Stimulated activated CD8-positive, alpha-beta memory T cell treated with anti-CD3 and anti-CD28 coated beads, Interleukin-15, amount 100 ng/mL, for 1 hour (primary cell): Measurements from ENCODE around the gene NONO.
"Not testable (repeated sequence)": the region's sequence is repeated elsewhere in the genome, so short reads cannot be mapped to it uniquely, and the experiment has no call there.

ENCODE experiments used
- DNase-seq: peaks from one replicate; pipeline ENCODE4 v3.0.0-alpha.2; 2020; ENCODE audit warnings: low read depth

NONO gene, protein sequence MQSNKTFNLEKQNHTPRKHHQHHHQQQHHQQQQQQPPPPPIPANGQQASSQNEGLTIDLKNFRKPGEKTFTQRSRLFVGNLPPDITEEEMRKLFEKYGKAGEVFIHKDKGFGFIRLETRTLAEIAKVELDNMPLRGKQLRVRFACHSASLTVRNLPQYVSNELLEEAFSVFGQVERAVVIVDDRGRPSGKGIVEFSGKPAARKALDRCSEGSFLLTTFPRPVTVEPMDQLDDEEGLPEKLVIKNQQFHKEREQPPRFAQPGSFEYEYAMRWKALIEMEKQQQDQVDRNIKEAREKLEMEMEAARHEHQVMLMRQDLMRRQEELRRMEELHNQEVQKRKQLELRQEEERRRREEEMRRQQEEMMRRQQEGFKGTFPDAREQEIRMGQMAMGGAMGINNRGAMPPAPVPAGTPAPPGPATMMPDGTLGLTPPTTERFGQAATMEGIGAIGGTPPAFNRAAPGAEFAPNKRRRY

DNA sequence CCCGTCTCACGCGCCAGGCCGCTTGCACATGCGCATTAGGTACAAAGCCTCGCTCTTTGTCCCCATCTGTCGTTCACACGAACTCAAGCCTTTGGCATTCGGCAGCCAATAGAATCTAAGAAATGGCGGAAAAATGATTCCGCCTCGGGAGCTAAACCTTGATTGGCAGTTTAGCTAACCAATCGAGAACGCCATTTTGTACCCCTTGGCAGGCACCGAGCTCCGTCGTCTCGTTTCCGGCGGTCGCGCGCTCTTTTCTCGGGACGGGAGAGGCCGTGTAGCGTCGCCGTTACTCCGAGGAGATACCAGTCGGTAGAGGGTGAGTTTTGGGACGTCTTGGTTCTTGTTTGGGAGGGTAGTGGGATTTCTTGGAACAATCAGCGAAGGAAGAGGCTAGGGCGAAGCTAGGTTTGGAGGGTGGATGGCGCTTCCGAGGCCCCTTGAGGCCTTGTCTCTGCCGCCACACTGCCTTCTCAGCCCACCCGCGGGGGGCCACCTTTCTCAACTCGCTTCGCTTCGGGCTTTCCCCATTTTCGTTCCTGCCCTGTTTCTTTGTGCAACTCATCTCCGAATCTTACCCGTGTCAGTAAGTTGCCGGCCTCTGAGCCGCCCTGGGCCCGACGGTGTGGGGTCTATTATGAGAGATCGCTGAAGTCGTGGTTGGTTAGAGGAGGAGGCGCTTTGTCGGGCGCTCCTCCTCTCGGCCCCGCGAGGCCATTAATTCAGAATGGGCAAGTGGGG, at the start of gene NONO:
Gene NONO (plus strand): TSS at position 233 of the 741 bp plus-strand sequence. CDS start 7,003 bp downstream, outside the sequence.
- peak; percentile 54 for DNase-seq

DNA sequence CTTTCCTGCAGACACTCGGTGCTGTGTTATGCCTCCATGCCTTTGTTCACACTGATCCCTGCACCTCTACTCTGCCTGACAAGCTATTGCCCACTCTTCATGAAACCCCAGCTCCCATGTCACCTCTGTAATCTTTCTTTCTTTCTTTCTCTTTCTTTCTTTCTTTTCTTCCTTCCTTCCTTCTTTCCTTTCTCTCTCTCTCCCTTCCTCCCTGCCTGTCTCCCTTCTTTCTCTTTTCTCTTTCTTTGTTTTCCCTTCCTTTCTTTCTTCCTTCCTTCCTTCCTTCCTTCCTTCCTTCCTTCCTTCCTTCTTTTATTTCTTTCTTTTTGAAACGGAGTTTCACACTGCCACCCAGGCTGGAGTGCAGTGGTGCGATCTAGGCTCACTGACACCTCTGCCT, 48.0 kb upstream of the NONO start:
- no peak for DNase-seq

DNA sequence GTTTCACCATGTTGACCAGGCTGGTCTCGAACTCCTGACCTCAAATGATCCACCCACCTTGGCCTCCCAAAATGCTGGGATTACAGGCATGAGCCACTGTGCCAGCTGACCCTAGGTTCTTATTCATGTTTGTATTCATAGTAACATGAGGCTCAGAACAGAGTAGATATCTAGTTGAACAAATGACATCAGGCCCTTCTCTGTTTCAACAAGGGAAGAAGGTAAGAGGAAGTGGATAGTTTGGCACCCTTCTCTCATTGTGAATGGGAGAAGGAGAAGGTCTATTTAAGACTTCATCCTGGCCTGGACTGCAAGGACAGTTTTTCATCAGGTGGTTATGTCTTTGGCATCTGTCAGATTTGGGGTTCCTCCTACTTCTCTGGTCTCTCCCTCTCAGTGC, 46.6 kb upstream of the NONO start:
- no peak for DNase-seq

DNA sequence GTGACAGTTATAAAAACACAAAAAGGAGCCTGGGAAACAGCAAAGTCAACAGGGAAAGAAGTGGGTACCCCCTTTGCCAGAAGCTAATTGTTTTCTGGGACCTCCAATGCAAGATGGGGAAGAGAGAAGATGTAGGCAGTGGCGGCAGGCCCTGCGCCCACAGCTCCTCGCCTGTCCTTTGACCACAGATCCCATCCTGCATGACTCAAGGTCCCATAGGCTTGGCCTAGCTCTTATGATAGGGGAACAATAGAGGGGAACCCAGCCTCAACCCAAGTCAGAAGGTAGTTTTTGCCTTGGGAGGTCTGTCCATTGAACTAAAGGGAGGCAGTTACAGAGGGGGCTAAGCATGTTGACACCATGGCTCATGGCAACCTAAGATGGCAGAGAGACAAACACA, 43.7 kb upstream of the NONO start:
- DNase-seq: no peak

DNA sequence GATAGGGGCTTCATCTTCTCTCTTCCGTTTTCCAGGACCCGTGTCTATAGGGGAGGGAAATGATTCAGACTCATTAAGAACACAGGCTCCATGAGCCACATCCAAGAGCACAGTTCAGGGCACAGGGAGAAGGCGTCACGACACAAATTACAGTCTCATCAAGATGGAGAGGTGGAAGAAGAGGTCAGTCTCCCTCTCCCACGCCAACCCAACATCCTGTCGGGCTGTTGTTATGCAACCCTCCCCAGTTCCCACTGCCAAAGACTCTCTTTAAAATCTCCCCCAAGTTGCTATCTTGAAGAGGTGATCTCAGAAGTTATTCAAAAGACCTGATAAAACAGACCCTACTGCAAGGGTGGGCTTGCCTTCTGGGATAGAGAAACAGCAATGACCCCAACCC, 42.1 kb upstream of the NONO start:
- DNase-seq: no peak

DNA sequence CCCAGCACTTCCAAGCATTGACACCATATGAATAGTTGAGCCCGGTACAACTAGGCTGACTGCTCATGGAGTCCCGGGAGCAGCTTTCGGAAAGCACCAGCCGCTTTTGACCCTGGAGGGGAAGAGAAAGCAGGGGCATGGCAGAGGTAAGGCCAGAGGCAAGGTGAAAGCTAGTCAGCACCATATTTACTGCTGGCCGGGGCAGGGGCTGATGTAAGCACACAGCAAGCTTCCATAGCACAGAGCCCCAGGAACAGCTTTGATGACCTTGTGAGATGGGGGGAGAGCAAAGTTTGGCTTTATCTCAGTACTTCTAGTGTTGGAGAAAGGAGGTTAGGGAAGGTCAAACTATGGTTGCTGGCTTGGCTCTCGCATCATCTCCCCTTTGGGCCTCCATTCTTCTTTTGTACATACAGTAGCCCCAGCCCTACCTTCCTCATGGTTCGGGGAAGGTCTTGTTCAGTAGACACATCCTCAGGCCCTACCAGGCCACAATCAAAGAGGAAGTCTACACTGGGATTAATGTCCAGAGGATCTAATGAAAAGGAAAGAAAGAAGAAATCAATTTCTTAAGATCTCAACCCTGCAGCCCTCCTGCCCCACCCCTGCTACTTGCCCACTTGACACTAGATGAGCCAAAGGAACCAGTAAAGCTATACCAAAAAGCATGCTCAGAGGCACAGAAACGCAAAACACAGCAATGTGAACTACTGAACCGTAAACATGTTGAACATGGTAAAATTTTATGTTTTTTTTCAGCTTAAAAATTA, 38.9 kb upstream of the NONO start:
- DNase-seq: no peak

DNA sequence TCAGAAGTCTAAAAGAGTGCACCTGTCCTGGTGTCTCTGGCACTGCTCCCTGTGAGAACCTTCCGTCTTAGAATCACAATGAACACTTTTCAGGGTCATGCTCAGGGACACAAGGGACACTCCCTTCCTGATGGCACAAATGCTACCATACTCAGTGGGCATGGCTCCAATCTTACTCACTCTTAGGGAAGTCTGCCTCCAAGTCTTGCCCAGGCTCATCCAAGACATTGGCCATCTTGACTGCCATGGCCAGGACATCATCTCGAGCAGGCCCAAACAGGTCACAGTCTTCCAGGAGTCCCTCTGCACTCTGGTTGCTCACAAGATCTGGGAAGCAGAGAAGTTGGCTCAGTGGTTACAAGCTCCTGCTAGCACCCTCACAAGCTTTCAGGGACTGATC, 38.3 kb upstream of the NONO start:
- DNase-seq: no peak

DNA sequence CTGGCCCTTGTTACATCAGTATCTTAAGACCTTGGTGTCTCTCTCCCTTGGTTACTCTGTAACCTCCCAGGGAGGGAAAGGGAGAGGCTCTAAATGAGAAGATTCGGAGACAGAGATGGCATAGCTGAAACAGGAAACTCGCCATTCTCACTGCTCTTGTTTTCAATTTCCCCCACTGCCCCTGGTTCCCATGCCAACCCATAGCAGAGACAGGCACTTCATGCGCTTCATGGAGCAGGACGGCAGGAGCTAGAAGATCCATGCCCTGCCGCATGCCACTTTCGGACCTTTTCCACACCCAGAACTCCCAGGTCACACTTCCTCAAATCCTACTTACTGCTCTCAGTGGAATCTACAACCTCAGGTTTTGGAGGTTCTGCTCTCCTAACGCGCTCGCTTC, 32.6 kb upstream of the NONO start:
- no peak for DNase-seq

DNA sequence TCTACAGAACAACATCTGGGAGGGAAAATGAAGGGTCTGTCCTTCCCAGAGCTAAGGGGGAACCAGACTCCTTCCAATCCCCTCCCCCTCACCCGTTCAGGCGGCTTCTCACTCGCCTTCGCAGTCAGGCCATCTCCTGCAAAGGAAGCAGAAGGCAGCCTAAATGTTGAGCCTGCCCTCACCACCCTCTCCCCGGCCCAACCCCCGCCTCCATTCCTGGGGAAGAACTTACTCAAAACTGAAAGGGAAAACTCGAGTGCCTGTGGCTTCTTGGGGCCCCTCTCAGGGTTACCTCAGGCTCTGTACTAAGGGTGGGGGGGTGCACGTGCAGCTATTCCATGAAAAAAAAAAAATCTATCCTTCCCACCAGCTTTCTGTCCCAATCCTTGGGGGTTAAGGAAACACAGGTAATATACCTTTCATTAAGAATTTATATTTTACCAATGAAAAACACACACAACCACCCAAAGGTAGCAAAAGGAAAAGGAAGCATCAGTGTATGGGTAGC, 31.9 kb upstream of the NONO start:
- DNase-seq: no peak

DNA sequence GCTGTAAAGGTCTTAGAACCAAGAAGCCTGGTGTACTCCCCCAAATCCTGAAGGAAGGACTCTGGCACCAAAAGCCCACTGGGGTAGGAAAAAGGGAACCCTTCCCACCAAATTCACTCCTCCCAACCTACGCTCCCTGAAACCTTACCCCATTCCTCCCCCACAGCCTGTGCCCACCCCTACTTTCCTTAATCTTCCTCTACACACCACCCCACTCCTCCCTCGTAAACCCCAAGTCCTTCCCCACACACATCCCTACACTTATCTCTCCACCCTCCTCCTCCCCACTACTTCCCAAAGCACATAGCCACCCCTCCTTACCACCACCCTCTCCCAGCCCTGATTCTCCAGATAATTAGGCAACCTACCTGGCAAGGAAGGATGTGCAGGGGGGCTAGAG, 31.2 kb upstream of the NONO start:
- no peak for DNase-seq

DNA sequence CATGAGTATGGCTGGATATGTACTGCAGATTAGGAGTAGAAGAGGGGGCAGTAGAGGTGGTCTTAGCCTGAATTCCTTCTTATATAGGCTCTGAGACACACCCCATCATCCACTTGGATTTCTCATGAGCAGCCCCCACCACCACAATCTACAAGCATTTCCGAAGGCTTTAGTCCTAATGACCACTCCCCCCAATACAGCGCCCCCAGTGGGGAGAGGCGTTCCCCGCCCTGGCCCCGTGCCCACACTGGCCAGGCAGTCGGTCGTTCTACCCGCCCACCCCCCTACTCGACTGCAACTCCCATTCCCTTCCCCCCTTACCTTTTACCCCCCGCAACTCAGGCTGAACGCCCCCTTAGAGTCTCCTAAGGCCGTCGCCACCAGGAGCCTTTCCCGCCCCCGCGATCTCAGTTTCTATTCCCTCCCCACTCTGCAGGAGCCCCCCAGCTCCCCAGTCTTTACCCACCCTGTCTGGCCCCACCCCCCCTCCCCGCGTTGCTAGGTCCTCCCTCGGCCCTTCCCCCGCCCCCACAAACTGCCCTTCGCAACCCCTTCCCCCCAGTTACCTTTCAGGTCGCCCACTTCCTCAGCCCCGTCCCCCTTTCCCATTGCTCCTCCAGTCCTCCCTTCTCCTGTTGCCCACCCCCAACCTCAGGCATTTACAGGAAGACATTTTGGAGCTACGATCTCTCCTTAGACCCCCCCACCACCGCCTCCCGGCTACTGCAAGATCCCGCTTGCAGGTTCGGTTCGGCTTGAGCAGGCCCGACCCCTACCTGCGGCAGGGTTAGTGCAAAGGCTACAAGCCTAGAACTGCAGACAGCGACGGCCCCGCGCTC, 30.0 kb upstream of the NONO start:
- no peak for DNase-seq

DNA sequence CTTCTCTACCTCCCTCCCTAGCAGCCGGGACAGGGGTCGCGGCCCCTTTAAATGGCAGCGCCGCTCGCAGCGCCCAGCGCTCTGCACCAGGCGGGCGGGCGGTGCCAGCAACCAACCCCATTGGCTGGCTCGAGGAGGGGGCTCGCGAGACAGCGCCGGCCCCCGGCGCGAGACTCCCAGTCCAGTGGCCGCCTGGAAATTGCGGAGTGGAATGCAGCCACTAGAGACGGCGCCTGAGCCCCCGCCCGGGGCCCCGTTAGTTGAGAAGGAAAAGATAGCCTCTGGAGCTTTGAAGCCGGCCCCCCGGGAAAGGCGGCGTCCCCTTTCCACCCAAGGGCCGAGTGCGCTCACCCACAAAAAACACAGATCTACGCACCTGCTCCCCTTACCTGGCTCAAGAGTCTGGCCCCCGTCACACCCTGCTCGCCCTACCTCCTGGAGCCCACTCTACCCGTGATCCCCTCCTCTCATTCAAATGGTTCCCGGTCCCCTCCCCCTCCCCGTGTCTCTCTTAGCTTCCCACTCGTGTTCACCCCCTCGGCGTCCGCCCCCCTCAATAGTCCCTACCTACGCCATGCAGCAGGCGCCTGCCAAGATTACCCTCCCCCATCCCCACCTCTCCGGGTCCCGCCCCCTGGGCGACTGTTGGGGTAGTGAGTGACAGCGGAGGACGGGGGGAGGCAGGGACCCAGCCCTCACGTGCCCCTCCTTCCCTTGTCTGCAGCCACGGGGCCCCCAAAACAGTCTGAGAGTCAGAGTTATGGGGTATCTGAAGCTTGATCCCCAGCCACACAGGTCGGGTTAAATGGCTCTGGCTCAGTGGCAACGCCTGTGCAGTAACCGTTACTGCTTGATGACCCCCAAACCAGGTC, 29.1 kb upstream of the NONO start, which contains the start of gene ZMYM3:
Gene ZMYM3 (minus strand): TSS at position 49 of the 872 bp plus-strand sequence. CDS start 885 bp downstream, outside the sequence.
- DNase-seq: peak; percentile 48

DNA sequence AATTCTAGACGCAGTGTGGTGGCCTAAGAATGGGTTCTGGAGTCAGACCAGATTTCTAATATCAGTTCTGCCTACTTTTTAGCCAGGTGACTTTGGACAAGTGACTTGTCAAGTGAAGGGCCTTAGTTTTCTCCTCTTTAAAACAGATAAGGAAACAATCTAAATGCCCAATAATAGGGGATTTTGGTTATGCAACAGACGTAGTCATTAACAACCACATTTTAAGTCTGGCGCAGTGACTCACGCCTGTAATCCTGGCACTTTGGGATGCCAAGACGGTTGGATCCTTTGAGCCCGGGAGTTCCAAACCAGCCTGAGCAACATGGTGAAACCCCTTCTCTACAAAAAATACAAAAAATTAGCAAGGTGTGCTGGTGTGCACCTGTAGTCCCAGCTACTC, 27.4 kb upstream of the NONO start:
- no peak for DNase-seq

DNA sequence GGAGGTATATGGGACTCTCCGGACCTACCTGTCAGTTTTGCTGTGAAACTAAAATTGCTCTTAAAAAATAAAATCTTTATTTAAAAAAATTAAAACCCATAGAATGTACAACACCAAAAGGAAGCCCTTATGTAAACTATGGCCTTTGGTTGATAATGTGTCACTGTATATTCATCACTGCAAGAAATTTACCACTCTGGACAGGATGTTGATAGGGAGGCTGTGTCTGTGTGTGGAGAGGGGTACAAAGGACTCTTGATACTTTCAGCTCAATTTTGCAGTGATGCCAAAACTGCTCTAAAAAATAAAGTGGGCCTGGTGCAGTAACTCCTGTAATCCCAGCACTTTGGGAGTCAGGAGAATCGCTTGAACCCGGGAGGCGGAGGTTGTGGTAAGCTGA, 26.6 kb upstream of the NONO start:
- DNase-seq: no peak

DNA sequence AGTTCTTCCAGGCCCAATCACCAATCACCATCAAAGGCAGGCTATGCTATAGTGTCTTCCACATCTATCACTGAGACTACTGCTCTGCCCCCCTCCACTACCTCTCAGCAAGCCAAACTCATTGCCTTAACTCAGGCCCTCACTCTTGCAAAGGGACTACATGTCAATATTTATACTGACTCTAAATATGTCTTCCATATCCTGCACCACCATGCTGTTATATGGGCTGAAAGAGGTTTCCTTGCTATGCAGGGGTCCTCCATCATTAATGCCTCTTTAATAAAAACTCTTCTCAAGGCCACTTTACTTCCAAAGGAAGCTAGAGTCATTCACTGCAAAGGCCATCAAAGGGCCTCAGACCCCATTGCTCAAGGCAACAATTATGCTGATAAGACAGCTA, 14.8 kb upstream of the NONO start:
- not testable (repeated sequence) for DNase-seq

DNA sequence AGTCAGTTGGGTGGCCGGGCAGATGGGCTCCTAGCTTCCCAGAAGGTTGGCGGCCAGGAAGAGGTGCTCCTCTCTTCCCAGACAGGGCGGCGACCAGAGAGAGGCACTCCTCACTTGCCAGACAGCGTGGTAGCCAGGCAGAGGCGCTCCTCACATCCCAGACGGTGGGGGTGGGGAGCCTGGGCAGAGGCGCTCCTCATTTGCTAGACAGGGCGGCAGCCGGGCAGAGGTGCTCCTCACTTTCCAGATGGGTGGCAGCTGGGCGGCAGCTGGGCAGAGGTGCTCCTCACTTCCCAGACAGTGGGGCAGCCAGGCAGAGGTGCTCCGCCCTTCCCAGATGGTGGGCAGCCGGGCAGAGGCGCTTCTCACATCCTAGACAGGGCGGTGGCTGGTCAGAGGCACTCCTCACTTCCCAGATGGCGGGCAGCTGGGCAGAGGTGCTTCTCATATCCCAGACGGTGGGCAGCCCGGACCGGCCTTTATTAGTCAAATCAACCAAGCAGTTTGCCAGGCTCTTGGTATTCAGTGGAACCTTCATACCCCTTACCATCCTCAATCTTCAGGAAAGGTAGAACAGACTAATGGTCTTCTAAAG, 13.5 kb upstream of the NONO start:
- DNase-seq: no peak

DNA sequence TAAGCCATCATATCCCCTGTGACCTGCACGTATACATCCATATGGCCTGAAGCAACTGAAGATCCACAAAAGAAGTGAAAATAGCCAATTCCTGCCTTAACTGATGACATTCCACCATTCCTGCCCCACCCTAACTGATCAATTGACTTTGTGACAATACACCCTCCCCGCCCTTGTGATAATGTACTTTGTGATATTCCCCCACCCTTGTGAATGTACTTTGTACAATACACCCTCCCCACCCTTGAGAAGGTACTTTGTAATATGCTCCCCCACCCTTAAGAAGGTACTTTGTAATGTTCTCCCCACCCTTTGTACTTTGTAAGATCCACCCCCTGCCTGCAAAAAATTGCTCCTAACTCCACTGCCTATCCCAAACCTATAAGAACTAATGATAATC, 11.1 kb upstream of the NONO start:
- not testable (repeated sequence) for DNase-seq

DNA sequence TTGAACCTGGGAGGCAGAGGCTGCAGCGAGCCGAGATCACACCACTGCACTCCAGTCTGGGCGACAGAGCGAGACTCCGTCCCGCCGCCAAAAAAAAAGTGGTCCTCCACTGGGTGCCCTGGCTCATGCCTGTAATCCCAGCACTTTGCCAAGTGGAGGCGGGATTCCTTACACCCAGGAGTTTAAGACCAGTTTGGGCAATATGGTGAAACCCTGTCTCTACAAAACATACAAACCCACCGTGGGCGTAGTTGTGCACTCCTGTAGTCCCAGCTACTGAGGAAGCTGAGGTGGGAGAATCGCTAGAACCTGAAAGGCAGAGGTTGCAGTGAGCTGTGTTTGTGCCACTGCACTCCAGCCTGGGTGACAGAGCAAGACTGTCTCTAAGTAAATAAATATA, 2.1 kb upstream of the NONO start:
- DNase-seq: not testable (repeated sequence)

DNA sequence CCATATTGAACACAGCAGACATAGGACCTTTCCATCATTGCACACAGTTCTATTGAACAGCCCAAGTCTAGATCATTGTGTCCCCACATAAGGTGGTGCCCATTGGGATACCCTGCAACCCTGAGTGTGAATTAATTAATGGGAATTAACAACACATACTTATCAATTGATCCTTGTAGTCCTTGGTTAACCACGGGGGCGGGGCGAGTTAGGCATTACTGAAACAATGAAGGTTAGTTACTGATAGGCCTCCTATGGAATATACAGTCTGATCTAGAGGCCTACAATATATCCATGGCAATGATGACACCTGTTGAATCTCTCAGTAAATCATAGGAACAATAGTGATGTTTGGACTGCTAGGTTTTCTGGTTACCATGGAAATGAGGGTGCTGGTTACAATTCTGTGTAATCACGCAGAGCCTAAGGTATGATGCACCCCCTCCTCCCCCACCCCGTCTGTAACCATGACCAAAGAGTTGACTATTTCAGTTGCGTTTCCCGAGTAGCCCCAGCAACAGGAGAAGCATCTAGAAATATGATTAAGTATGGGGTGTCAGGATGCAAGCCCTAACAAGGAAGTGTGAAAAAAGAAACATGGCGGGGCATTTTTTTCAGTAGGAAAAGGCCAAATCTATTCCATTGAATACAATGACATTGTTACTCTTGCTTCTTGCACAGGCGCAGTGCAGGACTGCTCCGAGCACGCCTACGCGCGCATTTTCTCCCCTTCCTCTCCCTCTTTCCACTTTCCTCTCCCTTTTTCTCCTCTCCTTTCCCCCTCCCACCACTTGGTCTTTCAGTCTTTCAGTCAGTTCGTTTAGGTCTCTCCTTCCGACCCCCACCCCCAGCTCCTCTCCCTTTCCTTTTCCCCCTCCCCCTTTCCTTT, 677 bp upstream of the NONO start:
- DNase-seq: no peak
